Keratinocyte (primary cell): ENCODE measurements around the gene PPP1R14D. TPM values are rescaled to one million over a fixed set of nuclear protein-coding genes. Genes with fewer than 3 reads are reported as not detected.

Experiments used
- DNase-seq: peaks from one replicate; pipeline ENCODE4 v3.0.0-alpha.2; 2011; ENCODE audit warnings: low read depth, missing footprints, low spot score
- FAIRE-seq: peaks from 2 replicates; lab custom pipeline; 2011; peaks lifted over from hg19 to GRCh38; lab: Jason Lieb, UNC
- H2AFZ ChIP-seq: 2 replicates; pipeline ENCODE4 v1.6.0; 2012; ENCODE audit warnings: low read length, control low read depth, inconsistent platforms; ENCODE audit not compliant: control insufficient read depth
- H3K27ac ChIP-seq: 2 replicates; pipeline ENCODE4 v1.5.1; 2011; ENCODE audit warnings: low read length; ENCODE audit not compliant: control insufficient read depth, insufficient read depth
- H3K27me3 ChIP-seq: 3 replicates; pipeline ENCODE4 v1.6.0; 2011; ENCODE audit warnings: low read length; ENCODE audit not compliant: control insufficient read depth, insufficient read depth; ENCODE audit errors: extremely low read depth
- H3K36me3 ChIP-seq, 2 experiments: 2 replicates in 1 of 2; 3 replicates in 1 of 2; pipeline ENCODE4 v1.5.1; 2011; ENCODE audit warnings: low read length in 2 of 2, mild to moderate bottlenecking in 1 of 2; ENCODE audit not compliant: control insufficient read depth in 2 of 2, insufficient read depth in 2 of 2; ENCODE audit errors: extremely low read depth in 1 of 2
- H3K4me1 ChIP-seq: 3 replicates; pipeline ENCODE4 v1.5.1; 2011; ENCODE audit warnings: low read length; ENCODE audit not compliant: control insufficient read depth, insufficient read depth; ENCODE audit errors: extremely low read depth
- H3K4me2 ChIP-seq: 3 replicates; pipeline ENCODE4 v1.6.0; 2011; ENCODE audit warnings: low read depth, low read length; ENCODE audit not compliant: control insufficient read depth, insufficient read depth; ENCODE audit errors: extremely low read depth
- H3K4me3 ChIP-seq, 3 experiments: fragments of 200-600 bp in 1 of 3; sonication (generic) in 1 of 3; 2 replicates in 2 of 3; 3 replicates in 1 of 3; pipeline ENCODE4 v1.5.1; 2011 to 2016; ENCODE audit warnings: low read length in 3 of 3, mild to moderate bottlenecking in 3 of 3, control low read depth in 2 of 3, inconsistent platforms in 1 of 3, low read depth in 1 of 3, mixed read lengths in 1 of 3, mixed run types in 1 of 3, moderate library complexity in 1 of 3; ENCODE audit not compliant: control insufficient read depth in 2 of 3, insufficient read depth in 2 of 3; ENCODE audit errors: extremely low read depth in 1 of 3
- H3K79me2 ChIP-seq: 2 replicates; pipeline ENCODE4 v1.6.0; 2012; ENCODE audit warnings: low read length; ENCODE audit not compliant: control insufficient read depth, insufficient read depth
- H3K9ac ChIP-seq: 3 replicates; pipeline ENCODE4 v1.6.0; 2011; ENCODE audit warnings: low read length; ENCODE audit not compliant: control insufficient read depth, insufficient read depth; ENCODE audit errors: extremely low read depth
- H3K9me1 ChIP-seq: 3 replicates; pipeline ENCODE4 v1.6.0; 2011; ENCODE audit warnings: low read length; ENCODE audit not compliant: control insufficient read depth, insufficient read depth; ENCODE audit errors: extremely low read depth
- H3K9me3 ChIP-seq: 2 replicates; pipeline ENCODE4 v1.5.1; 2012; ENCODE audit warnings: low read depth, low read length; ENCODE audit not compliant: control insufficient read depth
- H4K20me1 ChIP-seq: 3 replicates; pipeline ENCODE4 v1.6.0; 2011; ENCODE audit warnings: low read length; ENCODE audit not compliant: control insufficient read depth, insufficient read depth; ENCODE audit errors: extremely low read depth
- EZH2 ChIP-seq: IDR thresholded peaks from one replicate; pipeline ENCODE4 v1.6.1; 2012; ENCODE audit warnings: inconsistent platforms, mild to moderate bottlenecking, low read length, moderate library complexity
- dilution Hi-C: fragments of 300-500 bp; cut with MboI; formaldehyde crosslinking; loops from one replicate; pipeline ENCODE4 v1.7.0; 2020; ENCODE audit warnings: low sequenced_read_pairs; ENCODE audit not compliant: extremely low pct_ligation_motif_present
- polyA plus RNA-seq, 5 experiments: library from polyadenylated mRNA; depleted of rRNA in 3 of 5; stranded (reverse) in 3 of 5; stranded (forward) in 1 of 5; unstranded in 1 of 5; fragments of >200 nt; gene quantifications; 1 replicate in 1 of 5; 2 replicates in 3 of 5; 3 replicates in 1 of 5; pipeline versions ENCODE4 v1.2.1 to v1.2.3, GENCODE V29; 2011 to 2012; ENCODE audit warnings: missing spikeins in 2 of 5, low read depth in 1 of 5, low replicate concordance in 1 of 5
- TF ChIP-seq, protein P1 (sequence below), 3 experiments: IDR thresholded peaks in 1 of 3; conservative IDR thresholded peaks in 1 of 3; optimal IDR thresholded peaks in 1 of 3; 2 replicates in 2 of 3; 3 replicates in 1 of 3; pipeline versions ENCODE3 to v1.5.1; 2011; ENCODE audit warnings: low read length in 3 of 3, mild to moderate bottlenecking in 3 of 3, moderate library complexity in 2 of 3, control low read depth in 1 of 3, inconsistent platforms in 1 of 3; ENCODE audit not compliant: insufficient read depth in 2 of 3; ENCODE audit errors: extremely low read depth in 1 of 3

PPP1R14D gene
- polyA plus RNA-seq, 1 donor (not counting 4 experiments of a cell fraction or from before 2014, with no cell fraction given) = not detected

DNA sequence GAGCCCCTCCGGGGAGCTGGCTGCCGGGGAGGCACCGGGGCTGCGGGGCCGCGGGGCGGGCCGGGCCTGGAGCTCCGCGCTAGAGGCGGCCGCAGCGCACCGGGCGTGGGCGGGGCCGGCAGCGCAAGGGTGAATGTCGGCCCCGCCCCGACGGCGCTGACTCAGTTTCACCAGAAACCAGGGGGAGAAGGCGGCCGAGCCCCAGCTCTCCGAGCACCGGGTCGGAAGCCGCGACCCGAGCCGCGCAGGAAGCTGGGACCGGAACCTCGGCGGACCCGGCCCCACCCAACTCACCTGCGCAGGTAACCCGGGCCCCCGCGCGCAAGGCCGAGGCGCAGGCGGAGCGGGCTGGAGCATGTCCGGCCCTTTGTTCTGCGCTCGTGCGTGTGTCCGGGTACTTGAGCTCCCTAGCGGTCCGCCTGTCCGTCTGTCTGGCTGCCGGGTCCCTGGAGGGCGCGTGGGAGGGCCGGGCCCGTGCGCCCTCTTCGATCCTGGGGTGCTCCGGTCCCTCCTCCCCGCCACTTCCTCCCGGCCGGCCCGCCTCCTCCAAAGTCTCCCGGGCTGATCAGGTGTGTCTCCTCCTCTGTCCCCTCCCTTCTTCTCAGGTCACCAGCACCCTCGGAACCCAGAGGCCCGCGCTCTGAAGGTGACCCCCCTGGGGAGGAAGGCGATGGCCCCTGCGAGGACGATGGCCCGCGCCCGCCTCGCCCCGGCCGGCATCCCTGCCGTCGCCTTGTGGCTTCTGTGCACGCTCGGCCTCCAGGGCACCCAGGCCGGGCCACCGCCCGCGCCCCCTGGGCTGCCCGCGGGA is 15.6 kb upstream of the PPP1R14D start, which contains the start of gene SPINT1:
TSS of gene SPINT1 (plus strand) at position 164 of the 811 bp plus-strand sequence. CDS start at position 671, 507 bp downstream.
- H3K4me1 ChIP-seq = peaks cover 42% of the 10 kb centered on the region
- no peaks in the 10 kb centered on the region for H3K27me3 ChIP-seq
- peaks cover 1 to 20% of the 10 kb centered on the region in 2 experiments for H3K36me3 ChIP-seq
- peaks cover 21% of the 10 kb centered on the region for H4K20me1 ChIP-seq
- peak within 1 kb of the TSS; percentile 82 for H2AFZ ChIP-seq
- no peaks in the 10 kb centered on the region for H3K9me3 ChIP-seq
- peak; percentile 55 for DNase-seq
- FAIRE-seq = no peak
- peak within 1 kb of the TSS; percentile 97 for H3K4me2 ChIP-seq
- TF ChIP-seq EZH2 = no peak
- TF ChIP-seq, protein P1, sequence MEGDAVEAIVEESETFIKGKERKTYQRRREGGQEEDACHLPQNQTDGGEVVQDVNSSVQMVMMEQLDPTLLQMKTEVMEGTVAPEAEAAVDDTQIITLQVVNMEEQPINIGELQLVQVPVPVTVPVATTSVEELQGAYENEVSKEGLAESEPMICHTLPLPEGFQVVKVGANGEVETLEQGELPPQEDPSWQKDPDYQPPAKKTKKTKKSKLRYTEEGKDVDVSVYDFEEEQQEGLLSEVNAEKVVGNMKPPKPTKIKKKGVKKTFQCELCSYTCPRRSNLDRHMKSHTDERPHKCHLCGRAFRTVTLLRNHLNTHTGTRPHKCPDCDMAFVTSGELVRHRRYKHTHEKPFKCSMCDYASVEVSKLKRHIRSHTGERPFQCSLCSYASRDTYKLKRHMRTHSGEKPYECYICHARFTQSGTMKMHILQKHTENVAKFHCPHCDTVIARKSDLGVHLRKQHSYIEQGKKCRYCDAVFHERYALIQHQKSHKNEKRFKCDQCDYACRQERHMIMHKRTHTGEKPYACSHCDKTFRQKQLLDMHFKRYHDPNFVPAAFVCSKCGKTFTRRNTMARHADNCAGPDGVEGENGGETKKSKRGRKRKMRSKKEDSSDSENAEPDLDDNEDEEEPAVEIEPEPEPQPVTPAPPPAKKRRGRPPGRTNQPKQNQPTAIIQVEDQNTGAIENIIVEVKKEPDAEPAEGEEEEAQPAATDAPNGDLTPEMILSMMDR (optimal IDR thresholded peaks at IDR 0.05 in 1 of 3, IDR thresholded peaks at IDR 0.05 in 1 of 3, conservative IDR thresholded peaks at IDR 0.05 in 1 of 3; ENCODE audit: extremely low read depth in 1 of 3, insufficient read depth in 2 of 3, low read length in 3 of 3) = no peak
- H3K4me3 ChIP-seq = peak within 1 kb of the TSS; percentile 79 to 99 (median 95)
- H3K79me2 ChIP-seq = peaks cover 45% of the 10 kb centered on the region
- dilution Hi-C loops = no loop called here
- H3K9me1 ChIP-seq = peaks cover 4% of the 10 kb centered on the region
- peak within 1 kb of the TSS; percentile 92 for H3K27ac ChIP-seq
- H3K9ac ChIP-seq = peak within 1 kb of the TSS; percentile 85

DNA sequence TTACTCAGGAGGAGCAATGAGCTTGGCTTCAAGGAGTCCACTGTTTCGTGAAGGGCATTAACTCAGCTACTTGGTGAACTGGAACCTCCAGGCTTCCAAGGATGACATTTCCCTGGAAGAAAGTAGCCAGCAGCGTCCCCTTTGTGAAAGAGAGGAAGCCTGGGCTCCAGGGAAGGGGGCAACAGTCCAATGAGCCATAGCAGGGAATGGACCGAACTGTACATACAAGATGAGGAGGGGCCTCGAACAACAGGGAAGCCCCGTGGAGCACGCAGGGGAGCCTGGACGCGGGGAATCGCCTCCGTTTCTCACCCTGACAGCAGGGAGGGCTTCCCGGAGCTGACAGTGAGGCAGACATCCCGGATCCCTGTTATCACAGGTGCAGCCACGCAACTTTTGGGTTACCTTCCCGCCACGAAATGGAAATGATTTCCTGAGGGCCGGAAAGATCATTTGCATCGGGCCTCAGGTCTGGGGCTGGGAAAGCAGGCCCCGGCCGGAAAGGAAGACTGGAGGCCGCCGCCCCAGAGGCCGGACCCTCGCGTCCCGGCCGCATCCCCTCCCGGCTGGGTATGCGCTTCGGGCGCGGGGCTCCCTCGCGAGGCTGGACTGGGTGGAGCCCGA is 14.9 kb upstream of the PPP1R14D start:
- peaks cover 1 to 20% of the 10 kb centered on the region in 2 experiments for H3K36me3 ChIP-seq
- peak overlapping the region; percentile 97 for H3K4me2 ChIP-seq
- no peak for DNase-seq
- peak overlapping the region; percentile 79 to 99 (median 95) for H3K4me3 ChIP-seq
- peaks cover 39% of the 10 kb centered on the region for H3K79me2 ChIP-seq
- TF ChIP-seq, protein P1 (optimal IDR thresholded peaks at IDR 0.05 in 1 of 3, IDR thresholded peaks at IDR 0.05 in 1 of 3, conservative IDR thresholded peaks at IDR 0.05 in 1 of 3; ENCODE audit: extremely low read depth in 1 of 3, insufficient read depth in 2 of 3, low read length in 3 of 3) = no peak
- no peak for TF ChIP-seq EZH2
- dilution Hi-C loops = no loop called here
- H3K27me3 ChIP-seq = no peaks in the 10 kb centered on the region
- H4K20me1 ChIP-seq = peaks cover 21% of the 10 kb centered on the region
- H3K4me1 ChIP-seq = peaks cover 42% of the 10 kb centered on the region
- H2AFZ ChIP-seq = peak overlapping the region; percentile 82
- H3K9me1 ChIP-seq = peaks cover 4% of the 10 kb centered on the region
- peak overlapping the region; percentile 92 for H3K27ac ChIP-seq
- no peak for FAIRE-seq
- H3K9me3 ChIP-seq = no peaks in the 10 kb centered on the region
- H3K9ac ChIP-seq = peak overlapping the region; percentile 85
